Kidney (tissue), 14 donors: ENCODE results near the gene MYO5B. TPM values are rescaled to one million over a fixed set of nuclear protein-coding genes. Genes with fewer than 3 reads are reported as not detected.
A peak's percentile ranks its signal among the peaks of the same experiment; 100 is the strongest.

Experiments used
- DNase-seq, 5 donors: peaks; one replicate each; pipeline ENCODE4 v3.0.0-alpha.2; 2013 to 2020
- FAIRE-seq: peaks from 2 replicates; lab custom pipeline; 2012; peaks lifted over from hg19 to GRCh38; lab: Jason Lieb, UNC
- H3K27ac ChIP-seq, 2 donors: one replicate each; pipeline ENCODE4 v1.7.0; 2013; ENCODE audit warnings: low read depth in 2 of 2, low read length in 2 of 2, inconsistent platforms in 1 of 2
- H3K27me3 ChIP-seq: one replicate; pipeline ENCODE4 v1.7.1; 2013; ENCODE audit warnings: low read length, inconsistent platforms; ENCODE audit not compliant: control insufficient read depth, insufficient read depth
- H3K36me3 ChIP-seq, 3 donors: one replicate each; pipeline versions ENCODE4 v1.7.0 to v1.7.1; 2013; ENCODE audit warnings: low read length in 3 of 3, control low read depth in 1 of 3, inconsistent platforms in 1 of 3; ENCODE audit not compliant: insufficient read depth in 3 of 3, control insufficient read depth in 2 of 3
- H3K4me1 ChIP-seq, 3 donors: one replicate each; pipeline versions ENCODE4 v1.7.0 to v1.7.1; 2013; ENCODE audit warnings: low read length in 3 of 3, inconsistent platforms in 1 of 3, low read depth in 1 of 3; ENCODE audit not compliant: control insufficient read depth in 2 of 3, insufficient read depth in 2 of 3
- H3K4me3 ChIP-seq, 3 donors: one replicate each; pipeline versions ENCODE4 v1.7.0 to v1.8.1; 2013; ENCODE audit warnings: low read length in 3 of 3, control low read depth in 1 of 3, inconsistent platforms in 1 of 3
- H3K9ac ChIP-seq, 3 donors: one replicate each; pipeline versions ENCODE4 v1.7.0 to v1.7.1; 2013; ENCODE audit warnings: low read length in 3 of 3, control low read depth in 1 of 3, inconsistent platforms in 1 of 3
- H3K9me3 ChIP-seq, 3 donors: one replicate each; pipeline versions ENCODE4 v1.7.0 to v1.7.1; 2013; ENCODE audit warnings: low read length in 3 of 3, control low read depth in 1 of 3, inconsistent platforms in 1 of 3; ENCODE audit not compliant: control insufficient read depth in 2 of 3, insufficient read depth in 1 of 3
- intact Hi-C: fragments of 100-400 bp; cut with DNase I; formaldehyde crosslinking; loops from one replicate; pipeline ENCODE4 v1.11.1; 2022
- polyA plus RNA-seq: library from polyadenylated mRNA; stranded (reverse); fragments of 350-450 nt; fragmentation: Illumina TruSeq; extraction: RNeasy Lipid Tissue Mini Kit (QIAGEN cat#74804); gene quantifications from one replicate; pipeline ENCODE4 v1.2.3, GENCODE V29; 2014; ENCODE audit warnings: low read depth, low replicate concordance; ENCODE audit not compliant: insufficient read depth
- total RNA-seq: library from RNA; stranded (reverse); fragmentation: NEBNext Ultra II Directional; extraction: Animal tissue kit (Norgen Biotek cat#: 25700); gene quantifications from one replicate; pipeline ENCODE4 v1.2.1, GENCODE V29; 2021
- TF ChIP-seq, protein P1 (sequence below): IDR thresholded peaks from 3 replicates; pipeline ENCODE4 v1.5.1; 2012; ENCODE audit warnings: mild to moderate bottlenecking, moderate library complexity, borderline replicate concordance; ENCODE audit not compliant: insufficient read depth; ENCODE audit errors: extremely low read depth
- donor health status: control.
- donor health status: control.
- donor health status: control.
- donor health status: control.
- donor health status: control.
- donor health status: DM: yes; HTN: yes; CAD: no.
- donor health status: Normal renal cell carcinoma (clear cell type).

Gene MYO5B
- total and polyA plus RNA-seq, 2 donors from 2014 or later = 17.8 to 43.8 TPM

DNA sequence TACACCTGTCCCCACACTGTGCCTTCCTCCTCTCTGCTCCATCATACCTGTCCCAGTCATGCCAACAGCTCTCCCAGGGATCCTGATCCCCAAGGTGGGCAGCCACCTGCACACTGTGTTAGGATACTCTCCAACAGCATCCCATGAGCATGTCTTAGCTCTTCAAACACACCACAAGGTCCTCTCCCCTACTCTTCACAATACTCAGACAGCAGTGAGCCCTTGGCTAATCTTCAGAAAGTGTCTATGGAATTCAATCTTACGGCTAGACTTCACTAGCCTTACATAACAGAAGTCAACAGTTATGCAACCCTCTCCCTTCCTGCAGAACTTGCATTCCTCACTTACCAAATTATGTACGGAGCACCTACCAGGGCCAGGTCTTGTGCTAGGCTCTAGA, 79.9 kb downstream of the MYO5B start:
- no peak for DNase-seq
- Histone ChIP-seq H3K36me3 (no peaks in the 10 kb centered on the region), H3K4me1 (peaks cover 0 to 26% (median 11%) of the 10 kb centered on the region in 3 donors), H3K9me3 (no peaks in the 10 kb centered on the region), H3K27me3 (no peaks in the 10 kb centered on the region), H3K4me3 (no peak overlapping the region), H3K9ac (no peak overlapping the region), H3K27ac (peak overlapping the region in 1 of 2 donors; percentile 7)
- intact Hi-C loops = no loop called here
- FAIRE-seq = no peak
- TF ChIP-seq, protein P1, sequence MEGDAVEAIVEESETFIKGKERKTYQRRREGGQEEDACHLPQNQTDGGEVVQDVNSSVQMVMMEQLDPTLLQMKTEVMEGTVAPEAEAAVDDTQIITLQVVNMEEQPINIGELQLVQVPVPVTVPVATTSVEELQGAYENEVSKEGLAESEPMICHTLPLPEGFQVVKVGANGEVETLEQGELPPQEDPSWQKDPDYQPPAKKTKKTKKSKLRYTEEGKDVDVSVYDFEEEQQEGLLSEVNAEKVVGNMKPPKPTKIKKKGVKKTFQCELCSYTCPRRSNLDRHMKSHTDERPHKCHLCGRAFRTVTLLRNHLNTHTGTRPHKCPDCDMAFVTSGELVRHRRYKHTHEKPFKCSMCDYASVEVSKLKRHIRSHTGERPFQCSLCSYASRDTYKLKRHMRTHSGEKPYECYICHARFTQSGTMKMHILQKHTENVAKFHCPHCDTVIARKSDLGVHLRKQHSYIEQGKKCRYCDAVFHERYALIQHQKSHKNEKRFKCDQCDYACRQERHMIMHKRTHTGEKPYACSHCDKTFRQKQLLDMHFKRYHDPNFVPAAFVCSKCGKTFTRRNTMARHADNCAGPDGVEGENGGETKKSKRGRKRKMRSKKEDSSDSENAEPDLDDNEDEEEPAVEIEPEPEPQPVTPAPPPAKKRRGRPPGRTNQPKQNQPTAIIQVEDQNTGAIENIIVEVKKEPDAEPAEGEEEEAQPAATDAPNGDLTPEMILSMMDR = no peak

DNA sequence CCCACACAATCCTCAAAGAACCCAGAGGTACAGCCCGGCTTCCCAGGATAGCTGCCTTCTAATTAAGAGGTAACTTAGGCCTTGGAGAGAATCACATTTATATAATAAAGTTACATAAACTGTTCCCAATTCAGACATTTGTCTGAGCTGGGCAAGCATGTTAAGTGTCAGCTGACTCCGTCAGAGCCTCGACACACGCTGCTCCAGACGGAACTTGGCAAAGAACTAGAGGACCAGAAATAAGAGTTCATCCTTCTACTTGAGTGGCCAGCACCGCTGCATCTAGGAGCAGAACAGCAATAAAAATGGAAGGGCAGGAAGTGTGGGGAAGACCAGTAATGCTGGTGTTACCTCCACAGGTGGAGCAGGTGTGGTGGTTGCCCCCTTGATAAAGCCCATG, 80.5 kb downstream of the MYO5B start:
- no peak overlapping the region for H3K4me3 ChIP-seq
- H3K9ac ChIP-seq = no peak overlapping the region
- FAIRE-seq (no peak), DNase-seq (no peak)
- no peaks in the 10 kb centered on the region for H3K36me3 ChIP-seq
- H3K27me3 ChIP-seq = no peaks in the 10 kb centered on the region
- no peaks in the 10 kb centered on the region for H3K9me3 ChIP-seq
- intact Hi-C loops = no loop called here
- peaks cover 0 to 25% (median 11%) of the 10 kb centered on the region in 3 donors for H3K4me1 ChIP-seq
- TF ChIP-seq, protein P1 = no peak
- no peak overlapping the region for H3K27ac ChIP-seq

DNA sequence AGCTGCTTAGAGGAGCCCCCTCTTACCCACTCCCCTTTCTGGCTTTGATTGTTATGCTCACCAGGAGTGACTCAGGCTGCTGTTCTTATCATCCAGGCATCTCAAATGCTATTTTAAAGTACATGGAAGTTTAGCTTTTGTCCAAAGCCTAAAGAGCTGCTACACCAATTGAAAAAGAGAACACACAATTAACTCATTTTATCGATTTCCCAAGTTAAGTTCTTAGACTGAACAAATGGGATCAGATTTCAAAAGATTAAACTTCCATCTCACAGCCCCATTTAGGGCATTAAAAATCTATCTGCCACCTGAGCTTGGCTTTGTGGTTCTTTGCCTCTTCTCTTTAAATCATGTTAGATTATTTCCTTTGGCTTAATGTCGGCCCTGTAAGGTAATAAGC, 81.2 kb downstream of the MYO5B start:
- H3K36me3 ChIP-seq = no peaks in the 10 kb centered on the region
- H3K4me1 ChIP-seq = peaks cover 0 to 19% (median 11%) of the 10 kb centered on the region in 3 donors
- no peaks in the 10 kb centered on the region for H3K27me3 ChIP-seq
- DNase-seq (no peak), FAIRE-seq (no peak)
- H3K27ac ChIP-seq = no peak overlapping the region
- H3K4me3 ChIP-seq = no peak overlapping the region
- intact Hi-C loops = no loop called here
- TF ChIP-seq, protein P1 = no peak
- no peak overlapping the region for H3K9ac ChIP-seq
- no peaks in the 10 kb centered on the region for H3K9me3 ChIP-seq

DNA sequence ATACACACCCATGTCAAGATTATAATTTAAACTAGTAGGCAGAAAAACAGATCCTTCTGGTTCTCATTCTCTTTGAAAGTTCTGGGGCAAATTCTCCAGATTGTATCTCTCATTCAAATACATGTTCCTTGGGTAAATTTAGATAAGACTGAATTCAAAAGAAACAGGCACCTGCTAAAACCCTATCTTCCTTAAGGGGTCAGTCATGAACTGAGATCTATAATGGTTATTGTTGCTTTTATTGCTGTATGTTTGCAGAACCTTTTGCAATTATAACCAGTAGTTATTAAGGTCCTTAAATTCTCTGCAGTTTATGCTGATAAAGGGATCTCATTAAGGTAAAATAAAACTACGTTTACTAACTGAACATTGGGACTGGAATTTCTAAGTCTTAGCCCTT, 83.5 kb downstream of the MYO5B start:
- intact Hi-C loops = no loop called here
- DNase-seq = no peak
- Histone ChIP-seq H3K27me3 (no peaks in the 10 kb centered on the region), H3K27ac (no peak overlapping the region), H3K4me3 (no peak overlapping the region), H3K4me1 (peaks cover 4 to 18% (median 11%) of the 10 kb centered on the region in 3 donors), H3K36me3 (no peaks in the 10 kb centered on the region), H3K9ac (no peak overlapping the region), H3K9me3 (no peaks in the 10 kb centered on the region)
- TF ChIP-seq, protein P1 = peak; percentile 10
- FAIRE-seq = no peak
